ENCODE data around the gene EYA2.

GRCh38 chr20:46967646-46968045 is 73.0 kb downstream of the EYA2 start:
- TF ChIP-seq POLR2A (IDR thresholded peaks at IDR 0.05; ENCODE audit: low read depth, low read length) (no peak), TAF1 (IDR thresholded peaks at IDR 0.05; ENCODE audit: borderline replicate concordance, low read depth, low read length) (no peak), POLR2AphosphoS5 (IDR thresholded peaks at IDR 0.05; ENCODE audit: low read depth, low read length) (no peak)
